K562 (cell line): ENCODE results near the gene CMTM1. TPM values are rescaled to one million over a fixed set of nuclear protein-coding genes. Genes with fewer than 3 reads are reported as not detected.

Experiments used
- ARID3A ChIP-seq: IDR thresholded peaks from 2 replicates; pipeline ENCODE4 v1.6.1; 2012; ENCODE audit warnings: low read depth, low read length, improper control_type of control experiment, borderline replicate concordance
- BRF1 ChIP-seq: IDR thresholded peaks from 3 replicates; pipeline ENCODE4 v1.6.1; 2011; ENCODE audit warnings: borderline replicate concordance, mild to moderate bottlenecking; ENCODE audit not compliant: insufficient read length; ENCODE audit errors: extremely low read depth
- GATA2 ChIP-seq: sonication (generic); formaldehyde crosslinking; IDR thresholded peaks from 2 replicates; pipeline ENCODE4 v1.4.0; 2020; ENCODE audit warnings: mild to moderate bottlenecking, missing genetic modification reagents
- IRF2 ChIP-seq: sonication (generic); formaldehyde crosslinking; IDR thresholded peaks from 2 replicates; pipeline ENCODE4 v1.8.1; 2022; ENCODE audit warnings: mild to moderate bottlenecking, missing genetic modification reagents
- NCOA6 ChIP-seq: fragments of 450-650 bp; IDR thresholded peaks from 2 replicates; pipeline ENCODE4 v1.6.1; 2017; ENCODE audit warnings: mild to moderate bottlenecking
- NELFE ChIP-seq: IDR thresholded peaks from 2 replicates; pipeline ENCODE4 v1.6.1; 2011; ENCODE audit warnings: mild to moderate bottlenecking; ENCODE audit not compliant: insufficient read depth, insufficient read length
- PHB2 ChIP-seq: fragments of 450-650 bp; IDR thresholded peaks from 2 replicates; pipeline ENCODE4 v1.6.1; 2017; ENCODE audit warnings: low read depth
- RUNX1 ChIP-seq: sonication (generic); IDR thresholded peaks from 2 replicates; pipeline ENCODE4 v1.6.1; 2016; ENCODE audit warnings: antibody characterized with exemption, low read depth
- STAT5B ChIP-seq: fragments of 250-450 bp; sonication (Bioruptor Pico); IDR thresholded peaks from 2 replicates; pipeline ENCODE4 v1.8.0; 2021; ENCODE audit warnings: mild to moderate bottlenecking, inconsistent platforms
- TCFL5 ChIP-seq: fragments of 250-450 bp; sonication (Bioruptor Pico); conservative IDR thresholded peaks from 2 replicates; pipeline ENCODE4 v1.6.1; 2021; ENCODE audit warnings: mild to moderate bottlenecking, moderate library complexity, matching md5 sums
- ZBTB7A ChIP-seq: IDR thresholded peaks from 2 replicates; pipeline ENCODE4 v1.6.1; 2011; ENCODE audit warnings: low read depth, mild to moderate bottlenecking, low read length, moderate library complexity, borderline replicate concordance; ENCODE audit not compliant: control insufficient read depth
- ZKSCAN8 ChIP-seq: fragments of 200-800 bp; sonication (Bioruptor generic); IDR thresholded peaks from 2 replicates; pipeline ENCODE4 v1.6.1; 2016; ENCODE audit warnings: missing genetic modification characterization, missing compliant biosample characterization
- ZNF184 ChIP-seq: sonication (generic); formaldehyde crosslinking; IDR thresholded peaks from 2 replicates; pipeline ENCODE4 v1.5.0; 2020; ENCODE audit warnings: missing genetic modification reagents
- ZNF717 ChIP-seq: fragments of 250-450 bp; sonication (Bioruptor Pico); IDR thresholded peaks from 2 replicates; pipeline ENCODE4 v1.5.0; 2021
- polyA plus RNA-seq, 8 experiments: library from polyadenylated mRNA; depleted of rRNA in 4 of 8; stranded (reverse) in 5 of 8; unstranded in 3 of 8; fragments of >200 nt; fragmentation: Nextera tagmentation in 2 of 8; fragmentation: Illumina TruSeq in 1 of 8; extraction: Ambion mirVana in 2 of 8; extraction: Trizol in 1 of 8; gene quantifications; 2 replicates each; pipeline versions ENCODE4 v1.2.1 to v1.2.3, GENCODE V29; 2011 to 2014; ENCODE audit warnings: inconsistent platforms in 1 of 8, missing spikeins in 1 of 8
- total RNA-seq, 7 experiments: library from RNA; depleted of rRNA in 6 of 7; stranded (reverse); fragments of >200 nt in 6 of 7; fragmentation: Illumina TruSeq in 2 of 7; extraction: Trizol in 2 of 7; gene quantifications; 2 replicates each; pipeline versions ENCODE4 v1.2.1 to v1.2.3, GENCODE V29; 2011 to 2021; ENCODE audit warnings: low replicate concordance in 1 of 7
- TF ChIP-seq, protein P1 (sequence below): fragments of 250-450 bp; sonication (Bioruptor Pico); IDR thresholded peaks from 2 replicates; pipeline ENCODE4 v1.4.0; 2020
- TF ChIP-seq, protein P2 (sequence below): fragments of 150-350 bp; IDR thresholded peaks from 2 replicates; pipeline ENCODE4 v1.6.1; 2014; ENCODE audit warnings: low read depth, mild to moderate bottlenecking, low read length, borderline replicate concordance
- TF ChIP-seq, protein P3 (sequence below): fragments of 250-450 bp; sonication (Bioruptor Pico); IDR thresholded peaks from 2 replicates; pipeline ENCODE4 v1.4.0; 2020; ENCODE audit warnings: mild to moderate bottlenecking, moderate library complexity, borderline replicate concordance

CMTM1 gene
- total and polyA plus RNA-seq, 9 of the 15 experiments (the other 6 are each of a cell fraction or from before 2014, with no cell fraction given), result 0.25 to 2.6 (median 1.1) TPM; not detected in 2

DNA sequence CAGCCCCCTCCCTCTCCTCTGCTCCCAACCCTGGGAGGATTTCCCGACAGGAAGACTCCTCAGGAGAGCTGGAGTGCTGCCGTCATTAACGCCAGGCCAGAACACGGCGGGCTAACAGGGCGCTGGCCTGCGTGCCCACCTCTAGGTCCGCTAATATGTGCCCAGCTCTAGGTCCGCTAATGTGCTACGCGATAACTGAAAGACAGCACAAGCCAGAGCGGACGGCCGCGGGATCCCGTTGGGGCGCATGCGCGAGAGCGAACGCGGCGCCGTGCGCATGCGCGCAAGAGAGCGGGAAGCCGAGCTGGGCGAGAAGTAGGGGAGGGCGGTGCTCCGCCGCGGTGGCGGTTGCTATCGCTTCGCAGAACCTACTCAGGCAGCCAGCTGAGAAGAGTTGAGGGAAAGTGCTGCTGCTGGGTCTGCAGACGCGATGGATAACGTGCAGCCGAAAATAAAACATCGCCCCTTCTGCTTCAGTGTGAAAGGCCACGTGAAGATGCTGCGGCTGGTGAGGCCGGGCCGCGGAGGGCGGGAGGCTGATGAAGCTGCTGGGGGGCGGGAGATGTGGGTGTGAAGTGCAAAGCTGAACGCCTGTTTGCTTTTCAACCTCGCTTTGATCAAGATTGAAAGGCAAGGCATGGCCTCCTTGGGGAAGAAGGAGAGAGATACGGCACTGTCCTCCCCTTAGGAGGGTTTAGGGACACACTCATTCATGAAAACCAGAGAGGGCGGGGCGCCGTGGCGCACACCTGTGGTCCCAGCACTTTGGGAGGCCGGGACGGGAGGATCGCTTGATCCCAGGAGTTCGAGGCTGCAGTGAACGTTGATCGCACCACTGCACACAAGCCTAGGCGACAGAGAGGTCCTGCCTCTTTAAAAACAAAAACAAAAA is 13.7 kb upstream of the CMTM1 start, which contains the start of gene CKLF (continued):
- no peak for TF ChIP-seq BRF1
- no peak for TF ChIP-seq RUNX1
- TF ChIP-seq NELFE, result no peak
- peak; percentile 83; the same call in 1 of the 2 replicates for TF ChIP-seq IRF2
- no peak for TF ChIP-seq NCOA6
- TF ChIP-seq, protein P1, sequence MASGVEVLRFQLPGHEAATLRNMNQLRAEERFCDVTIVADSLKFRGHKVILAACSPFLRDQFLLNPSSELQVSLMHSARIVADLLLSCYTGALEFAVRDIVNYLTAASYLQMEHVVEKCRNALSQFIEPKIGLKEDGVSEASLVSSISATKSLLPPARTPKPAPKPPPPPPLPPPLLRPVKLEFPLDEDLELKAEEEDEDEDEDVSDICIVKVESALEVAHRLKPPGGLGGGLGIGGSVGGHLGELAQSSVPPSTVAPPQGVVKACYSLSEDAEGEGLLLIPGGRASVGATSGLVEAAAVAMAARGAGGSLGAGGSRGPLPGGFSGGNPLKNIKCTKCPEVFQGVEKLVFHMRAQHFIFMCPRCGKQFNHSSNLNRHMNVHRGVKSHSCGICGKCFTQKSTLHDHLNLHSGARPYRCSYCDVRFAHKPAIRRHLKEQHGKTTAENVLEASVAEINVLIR, result no peak
- no peak for TF ChIP-seq GATA2 (CRISPR knock-in tag)
- TF ChIP-seq, protein P2, sequence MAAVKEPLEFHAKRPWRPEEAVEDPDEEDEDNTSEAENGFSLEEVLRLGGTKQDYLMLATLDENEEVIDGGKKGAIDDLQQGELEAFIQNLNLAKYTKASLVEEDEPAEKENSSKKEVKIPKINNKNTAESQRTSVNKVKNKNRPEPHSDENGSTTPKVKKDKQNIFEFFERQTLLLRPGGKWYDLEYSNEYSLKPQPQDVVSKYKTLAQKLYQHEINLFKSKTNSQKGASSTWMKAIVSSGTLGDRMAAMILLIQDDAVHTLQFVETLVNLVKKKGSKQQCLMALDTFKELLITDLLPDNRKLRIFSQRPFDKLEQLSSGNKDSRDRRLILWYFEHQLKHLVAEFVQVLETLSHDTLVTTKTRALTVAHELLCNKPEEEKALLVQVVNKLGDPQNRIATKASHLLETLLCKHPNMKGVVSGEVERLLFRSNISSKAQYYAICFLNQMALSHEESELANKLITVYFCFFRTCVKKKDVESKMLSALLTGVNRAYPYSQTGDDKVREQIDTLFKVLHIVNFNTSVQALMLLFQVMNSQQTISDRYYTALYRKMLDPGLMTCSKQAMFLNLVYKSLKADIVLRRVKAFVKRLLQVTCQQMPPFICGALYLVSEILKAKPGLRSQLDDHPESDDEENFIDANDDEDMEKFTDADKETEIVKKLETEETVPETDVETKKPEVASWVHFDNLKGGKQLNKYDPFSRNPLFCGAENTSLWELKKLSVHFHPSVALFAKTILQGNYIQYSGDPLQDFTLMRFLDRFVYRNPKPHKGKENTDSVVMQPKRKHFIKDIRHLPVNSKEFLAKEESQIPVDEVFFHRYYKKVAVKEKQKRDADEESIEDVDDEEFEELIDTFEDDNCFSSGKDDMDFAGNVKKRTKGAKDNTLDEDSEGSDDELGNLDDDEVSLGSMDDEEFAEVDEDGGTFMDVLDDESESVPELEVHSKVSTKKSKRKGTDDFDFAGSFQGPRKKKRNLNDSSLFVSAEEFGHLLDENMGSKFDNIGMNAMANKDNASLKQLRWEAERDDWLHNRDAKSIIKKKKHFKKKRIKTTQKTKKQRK, result no peak
- no peak for TF ChIP-seq PHB2
- no peak for TF ChIP-seq ARID3A
- no peak for TF ChIP-seq ZNF184 (CRISPR knock-in tag)
- 0 out of 2 replicates have a peak, but pooled peaks have one; percentile 11 for TF ChIP-seq TCFL5 (CRISPR knock-in tag)
- TF ChIP-seq STAT5B (CRISPR knock-in tag), result no peak
- 0 out of 2 replicates have a peak, but pooled peaks have one; percentile 23 for TF ChIP-seq ZBTB7A
- no peak for TF ChIP-seq ZNF717 (CRISPR knock-in tag)
- TF ChIP-seq ZKSCAN8 (CRISPR knock-in tag), result no peak
- TF ChIP-seq, protein P3, sequence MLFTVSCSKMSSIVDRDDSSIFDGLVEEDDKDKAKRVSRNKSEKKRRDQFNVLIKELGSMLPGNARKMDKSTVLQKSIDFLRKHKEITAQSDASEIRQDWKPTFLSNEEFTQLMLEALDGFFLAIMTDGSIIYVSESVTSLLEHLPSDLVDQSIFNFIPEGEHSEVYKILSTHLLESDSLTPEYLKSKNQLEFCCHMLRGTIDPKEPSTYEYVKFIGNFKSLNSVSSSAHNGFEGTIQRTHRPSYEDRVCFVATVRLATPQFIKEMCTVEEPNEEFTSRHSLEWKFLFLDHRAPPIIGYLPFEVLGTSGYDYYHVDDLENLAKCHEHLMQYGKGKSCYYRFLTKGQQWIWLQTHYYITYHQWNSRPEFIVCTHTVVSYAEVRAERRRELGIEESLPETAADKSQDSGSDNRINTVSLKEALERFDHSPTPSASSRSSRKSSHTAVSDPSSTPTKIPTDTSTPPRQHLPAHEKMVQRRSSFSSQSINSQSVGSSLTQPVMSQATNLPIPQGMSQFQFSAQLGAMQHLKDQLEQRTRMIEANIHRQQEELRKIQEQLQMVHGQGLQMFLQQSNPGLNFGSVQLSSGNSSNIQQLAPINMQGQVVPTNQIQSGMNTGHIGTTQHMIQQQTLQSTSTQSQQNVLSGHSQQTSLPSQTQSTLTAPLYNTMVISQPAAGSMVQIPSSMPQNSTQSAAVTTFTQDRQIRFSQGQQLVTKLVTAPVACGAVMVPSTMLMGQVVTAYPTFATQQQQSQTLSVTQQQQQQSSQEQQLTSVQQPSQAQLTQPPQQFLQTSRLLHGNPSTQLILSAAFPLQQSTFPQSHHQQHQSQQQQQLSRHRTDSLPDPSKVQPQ (CRISPR knock-in tag), result no peak
